Measurements from ENCODE around the gene NFATC1. TPM values are rescaled to one million over a fixed set of nuclear protein-coding genes. Genes with fewer than 3 reads are reported as not detected.

The NFATC1 gene
- total RNA-seq, 2 donors from 2014 or later = 1.6 to 4.3 TPM

- no peak for DNase-seq
- no peak overlapping the region for H3K9ac ChIP-seq (ENCODE audit: low read depth in 2 of 2, low read length in 2 of 2)
- no peaks in the 10 kb centered on the region for H3K27me3 ChIP-seq
- H3K36me3 ChIP-seq = no peaks in the 10 kb centered on the region
- H3K9me3 ChIP-seq = no peaks in the 10 kb centered on the region
- intact Hi-C loops (cut with DNase I) = no loop called here
- no peak overlapping the region for H3K4me3 ChIP-seq
- H3K27ac ChIP-seq = no peak overlapping the region
- no peak for TF ChIP-seq CTCF (IDR thresholded peaks at IDR 0.05)
- H3K4me1 ChIP-seq = no peaks in the 10 kb centered on the region
Observed at GRCh38 chr18:79531926-79532312, 136.2 kb downstream of the NFATC1 start.

DNA sequence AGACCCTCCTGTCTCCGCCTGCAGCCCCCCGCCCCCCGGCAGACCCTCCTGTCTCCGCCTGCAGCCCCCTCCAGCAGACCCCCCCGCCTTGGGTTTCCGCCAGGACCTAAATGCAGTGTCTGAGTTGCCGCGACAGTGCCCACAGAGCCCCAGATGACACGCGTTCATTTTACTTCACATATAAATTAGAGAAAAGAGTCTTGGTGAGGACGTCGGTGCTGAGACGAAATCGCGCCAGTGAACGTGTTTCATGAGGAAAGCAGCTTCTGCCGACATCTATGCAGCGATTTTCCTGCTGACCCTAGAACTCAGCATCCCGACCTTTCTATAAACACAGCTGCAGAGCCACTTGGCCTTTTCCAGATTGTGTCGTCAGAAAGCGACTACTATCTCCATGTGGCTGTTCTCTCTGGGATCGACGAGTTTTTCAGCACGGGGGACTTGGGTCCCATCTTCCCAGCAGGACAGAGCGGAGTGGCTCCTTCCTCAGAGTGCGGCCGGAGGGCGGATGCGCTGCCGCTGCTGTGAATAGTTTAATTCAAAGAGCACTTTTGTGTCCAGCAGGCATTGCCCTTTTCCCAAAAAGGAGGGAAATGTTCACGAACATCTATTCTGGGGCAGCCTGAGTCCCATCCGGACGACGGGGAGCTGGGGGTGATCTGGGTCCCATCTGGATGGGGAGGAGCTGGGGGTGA, 136.7 kb downstream of the NFATC1 start:
- DNase-seq = no peak
- intact Hi-C loops (cut with DNase I) = no loop called here
- TF ChIP-seq CTCF (IDR thresholded peaks at IDR 0.05) = no peak

GRCh38 chr18:79533146-79533545, 137.4 kb downstream of the NFATC1 start:
- H3K4me3 ChIP-seq = no peak overlapping the region
- H3K9me3 ChIP-seq = no peaks in the 10 kb centered on the region
- no peak overlapping the region for H3K27ac ChIP-seq
- H3K36me3 ChIP-seq = no peaks in the 10 kb centered on the region
- no peak for TF ChIP-seq CTCF (IDR thresholded peaks at IDR 0.05)
- intact Hi-C loops (cut with DNase I) = no loop called here
- no peak overlapping the region for H3K9ac ChIP-seq (ENCODE audit: low read depth in 2 of 2, low read length in 2 of 2)
- H3K27me3 ChIP-seq = no peaks in the 10 kb centered on the region
- H3K4me1 ChIP-seq = no peaks in the 10 kb centered on the region
- DNase-seq = no peak

More for the DNA sequence above, 136.7 kb downstream of the NFATC1 start:
- H3K9me3 ChIP-seq = no peaks in the 10 kb centered on the region
- H3K27ac ChIP-seq = no peak overlapping the region
- no peaks in the 10 kb centered on the region for H3K4me1 ChIP-seq
- no peak overlapping the region for H3K4me3 ChIP-seq
- no peaks in the 10 kb centered on the region for H3K36me3 ChIP-seq
- H3K9ac ChIP-seq (ENCODE audit: low read depth in 2 of 2, low read length in 2 of 2) = no peak overlapping the region
- no peaks in the 10 kb centered on the region for H3K27me3 ChIP-seq

DNA sequence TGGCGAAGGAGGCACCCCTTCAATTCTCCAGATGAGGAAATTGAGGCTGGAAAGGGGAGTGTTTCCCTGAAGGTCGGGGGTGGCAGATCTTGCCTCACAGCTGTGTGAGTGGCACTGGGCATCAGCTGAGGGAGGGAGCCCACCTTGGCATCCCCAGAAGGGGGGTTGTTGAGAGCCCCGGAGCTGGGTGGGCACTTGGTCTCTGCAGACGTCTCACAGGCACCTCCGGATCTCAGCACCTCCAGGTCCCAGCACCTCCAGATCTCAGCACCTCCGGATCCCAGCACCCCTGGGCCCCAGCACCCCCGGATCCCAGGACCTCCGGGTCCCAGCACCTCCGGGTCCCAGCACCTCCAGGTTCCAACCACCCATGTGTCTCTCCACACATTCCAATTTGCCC, 137.9 kb downstream of the NFATC1 start:
- no peaks in the 10 kb centered on the region for H3K27me3 ChIP-seq
- DNase-seq = no peak

DNA sequence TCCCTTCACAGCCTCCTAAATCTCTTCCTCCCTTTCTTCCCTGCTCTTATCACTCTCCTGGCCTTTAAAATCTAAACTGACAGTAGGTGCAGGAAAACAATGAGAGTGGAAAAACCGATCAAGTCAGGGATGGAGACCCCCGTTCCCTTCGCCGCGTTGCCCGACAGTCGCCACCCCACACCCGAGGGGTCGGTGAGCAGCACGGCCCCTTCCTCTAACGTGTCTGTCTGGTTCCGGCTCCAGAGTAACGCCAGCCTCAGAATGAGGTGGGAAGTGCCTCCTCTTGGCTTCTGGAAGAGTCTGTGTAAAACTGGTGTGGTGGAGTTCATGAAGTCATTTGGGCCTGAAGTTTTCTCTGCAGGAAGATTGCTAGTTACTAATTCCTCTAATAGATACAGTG, 138.6 kb downstream of the NFATC1 start:
- Histone ChIP-seq H3K9ac (ENCODE audit: low read depth in 2 of 2, low read length in 2 of 2) (no peak overlapping the region), H3K27ac (no peak overlapping the region), H3K36me3 (no peaks in the 10 kb centered on the region), H3K4me3 (no peak overlapping the region), H3K4me1 (no peaks in the 10 kb centered on the region), H3K9me3 (no peaks in the 10 kb centered on the region), H3K27me3 (no peaks in the 10 kb centered on the region)
- intact Hi-C loops (cut with DNase I) = no loop called here
- TF ChIP-seq CTCF (IDR thresholded peaks at IDR 0.05) = no peak
- DNase-seq = no peak

More for the DNA sequence above, 137.9 kb downstream of the NFATC1 start:
- Histone ChIP-seq H3K36me3 (no peaks in the 10 kb centered on the region), H3K4me3 (no peak overlapping the region), H3K9me3 (no peaks in the 10 kb centered on the region), H3K9ac (ENCODE audit: low read depth in 2 of 2, low read length in 2 of 2) (no peak overlapping the region), H3K4me1 (no peaks in the 10 kb centered on the region), H3K27ac (no peak overlapping the region)
- TF ChIP-seq CTCF (IDR thresholded peaks at IDR 0.05) = no peak
- intact Hi-C loops (cut with DNase I) = no loop called here
